ENCODE results near the gene SND1. TPM values are rescaled to one million over a fixed set of nuclear protein-coding genes. Genes with fewer than 3 reads are reported as not detected.
A peak's percentile ranks its signal among the peaks of the same experiment; 100 is the strongest.

Gene SND1
- total RNA-seq, 1 donor, result 241 TPM

GRCh38 chr7:127789031-127789430 is 137.0 kb downstream of the SND1 start:
- DNase-seq (ENCODE audit: low read depth), result no peak
- no peak for TF ChIP-seq CTCF (IDR thresholded peaks at IDR 0.05; ENCODE audit: insufficient read depth, low read depth, low read length)
- no peak overlapping the region for H3K4me3 ChIP-seq (ENCODE audit: low read depth, low read length)

GRCh38 chr7:127791446-127792189 is 139.6 kb downstream of the SND1 start:
- no peak overlapping the region for H3K4me3 ChIP-seq (ENCODE audit: low read depth, low read length)
- no peak for TF ChIP-seq CTCF (IDR thresholded peaks at IDR 0.05; ENCODE audit: insufficient read depth, low read depth, low read length)
- peak; percentile 42 for DNase-seq (ENCODE audit: low read depth)

GRCh38 chr7:127792528-127793342 is 140.7 kb downstream of the SND1 start:
- DNase-seq (ENCODE audit: low read depth), result no peak
- H3K4me3 ChIP-seq (ENCODE audit: low read depth, low read length), result no peak overlapping the region
- peak; percentile 62 for TF ChIP-seq CTCF (IDR thresholded peaks at IDR 0.05; ENCODE audit: insufficient read depth, low read depth, low read length)

- TF ChIP-seq CTCF (IDR thresholded peaks at IDR 0.05; ENCODE audit: insufficient read depth, low read depth, low read length), result no peak
- no peak for DNase-seq (ENCODE audit: low read depth)
- no peak overlapping the region for H3K4me3 ChIP-seq (ENCODE audit: low read depth, low read length)
Observed at GRCh38 chr7:127793582-127793981, 141.6 kb downstream of the SND1 start.

DNA sequence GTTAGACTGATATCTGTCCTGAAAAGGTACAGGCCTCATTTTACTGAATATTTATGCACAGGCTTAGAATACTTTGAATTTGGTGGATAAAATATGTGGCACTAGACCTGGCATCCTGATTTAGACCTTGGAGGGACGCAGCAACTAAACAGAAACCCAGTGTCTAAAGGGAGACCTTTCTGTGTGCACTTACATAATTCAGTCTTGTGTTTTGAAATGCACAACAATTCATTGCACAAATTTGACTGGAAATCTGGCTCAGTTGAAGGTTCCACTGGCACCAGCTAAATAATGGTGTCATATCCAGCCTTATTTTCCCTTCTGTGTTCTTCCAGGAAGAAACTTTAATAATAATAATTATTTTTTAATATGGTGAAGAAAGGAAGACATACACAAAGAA is 142.1 kb downstream of the SND1 start:
- no peak for TF ChIP-seq CTCF (IDR thresholded peaks at IDR 0.05; ENCODE audit: insufficient read depth, low read depth, low read length)
- no peak overlapping the region for H3K4me3 ChIP-seq (ENCODE audit: low read depth, low read length)
- DNase-seq (ENCODE audit: low read depth), result no peak

- DNase-seq (ENCODE audit: low read depth), result no peak
- no peak for TF ChIP-seq CTCF (IDR thresholded peaks at IDR 0.05; ENCODE audit: insufficient read depth, low read depth, low read length)
Observed at GRCh38 chr7:127794551-127794950, 142.6 kb downstream of the SND1 start.

More at GRCh38 chr7:127794551-127794950, 142.6 kb downstream of the SND1 start:
- H3K4me3 ChIP-seq (ENCODE audit: low read depth, low read length), result no peak overlapping the region
